GM19455 (cell line): ENCODE data around the gene DNAJC12.
"Not testable (repeated sequence)": the region's sequence is repeated elsewhere in the genome, so short reads cannot be mapped to it uniquely, and the experiment has no call there.

Source experiments
- ATAC-seq: cut with Tn5 transposase; IDR thresholded peaks from one replicate; pipeline ENCODE4 v1.9.1; 2021; ENCODE audit not compliant: unreplicated experiment

DNAJC12 gene

GRCh38 chr10:67841737-67842136 is 3.7 kb upstream of the DNAJC12 start:
- no peak for ATAC-seq

- ATAC-seq = no peak
Observed at GRCh38 chr10:67839951-67840350, 2.0 kb upstream of the DNAJC12 start.

- not testable (repeated sequence) for ATAC-seq
Observed at GRCh38 chr10:67839511-67839910, 1.5 kb upstream of the DNAJC12 start.

- ATAC-seq = no peak
Observed at GRCh38 chr10:67836972-67837371, 1.0 kb downstream of the DNAJC12 start.

GRCh38 chr10:67836488-67836887 is 1.5 kb downstream of the DNAJC12 start:
- no peak for ATAC-seq

- ATAC-seq = not testable (repeated sequence)
Observed at GRCh38 chr10:67835541-67836394, 2.2 kb downstream of the DNAJC12 start.

GRCh38 chr10:67834375-67834774 is 3.6 kb downstream of the DNAJC12 start:
- ATAC-seq = no peak

GRCh38 chr10:67827811-67828210 is 10.2 kb downstream of the DNAJC12 start:
- no peak for ATAC-seq

GRCh38 chr10:67819768-67820204 is 18.2 kb downstream of the DNAJC12 start:
- ATAC-seq = peak; percentile 55

GRCh38 chr10:67818323-67818722 is 19.7 kb downstream of the DNAJC12 start:
- ATAC-seq = no peak

GRCh38 chr10:67816719-67817118 is 21.3 kb downstream of the DNAJC12 start:
- ATAC-seq = no peak

- no peak for ATAC-seq
Observed at GRCh38 chr10:67815571-67816059, 22.4 kb downstream of the DNAJC12 start.

GRCh38 chr10:67812007-67812406 is 26.0 kb downstream of the DNAJC12 start:
- no peak for ATAC-seq

- ATAC-seq = no peak
Observed at GRCh38 chr10:67809107-67809506, 28.9 kb downstream of the DNAJC12 start.

- ATAC-seq = no peak
Observed at GRCh38 chr10:67808704-67809103, 29.3 kb downstream of the DNAJC12 start.

- ATAC-seq = no peak
Observed at GRCh38 chr10:67807855-67808456, 30.0 kb downstream of the DNAJC12 start.

GRCh38 chr10:67804395-67804678 is 33.7 kb downstream of the DNAJC12 start:
- ATAC-seq = no peak

- peak; percentile 67 for ATAC-seq
Observed at GRCh38 chr10:67803588-67804394, 34.2 kb downstream of the DNAJC12 start.

GRCh38 chr10:67802767-67803538 is 35.0 kb downstream of the DNAJC12 start:
- peak; percentile 50 for ATAC-seq

- no peak for ATAC-seq
Observed at GRCh38 chr10:67801118-67801517, 36.9 kb downstream of the DNAJC12 start.
